ENCODE measurements around the gene MFAP4.
A peak's percentile ranks its signal among the peaks of the same experiment; 100 is the strongest.

The MFAP4 gene

GRCh38 chr17:19386974-19387920, at the start of gene MFAP4:
Gene MFAP4, minus strand, starts transcription at chr17:19387190. Its CDS starts 35 bp downstream, at chr17:19387155.
- peak in 25 of 56 donors; percentile 15 to 65 (median 46) for DNase-seq

- no peak for DNase-seq
Observed at GRCh38 chr17:19433727-19434340, 46.8 kb upstream of the MFAP4 start.

- no peak for DNase-seq
Observed at GRCh38 chr17:19433255-19433654, 46.3 kb upstream of the MFAP4 start.

GRCh38 chr17:19431691-19432090, 44.7 kb upstream of the MFAP4 start:
- DNase-seq: no peak

- no peak for DNase-seq
Observed at GRCh38 chr17:19426631-19427030, 39.6 kb upstream of the MFAP4 start.

GRCh38 chr17:19424934-19425868, 38.2 kb upstream of the MFAP4 start:
- no peak for DNase-seq

GRCh38 chr17:19421926-19422325, 34.9 kb upstream of the MFAP4 start:
- no peak for DNase-seq

GRCh38 chr17:19421219-19421618, 34.2 kb upstream of the MFAP4 start:
- no peak for DNase-seq

- DNase-seq: no peak
Observed at GRCh38 chr17:19418251-19418992, 31.4 kb upstream of the MFAP4 start.

GRCh38 chr17:19417611-19418010, 30.6 kb upstream of the MFAP4 start:
- no peak for DNase-seq

- no peak for DNase-seq
Observed at GRCh38 chr17:19415806-19416775, 29.1 kb upstream of the MFAP4 start.

- DNase-seq: no peak
Observed at GRCh38 chr17:19415311-19415710, 28.3 kb upstream of the MFAP4 start.

- DNase-seq: no peak
Observed at GRCh38 chr17:19414396-19415280, 27.6 kb upstream of the MFAP4 start.

- no peak for DNase-seq
Observed at GRCh38 chr17:19413761-19414160, 26.8 kb upstream of the MFAP4 start.

GRCh38 chr17:19412984-19413383, 26.0 kb upstream of the MFAP4 start:
- DNase-seq: no peak

- no peak for DNase-seq
Observed at GRCh38 chr17:19412510-19412909, 25.5 kb upstream of the MFAP4 start.

GRCh38 chr17:19411631-19412030, 24.6 kb upstream of the MFAP4 start:
- peak in 15 of 56 donors; percentile 7 to 54 (median 20) for DNase-seq

- peak in 47 of 56 donors; percentile 11 to 82 (median 51) for DNase-seq
Observed at GRCh38 chr17:19410875-19411620, 24.1 kb upstream of the MFAP4 start, which contains the start of gene RNF112. Gene RNF112, plus strand, starts transcription at chr17:19411232. Its CDS starts 177 bp downstream, at chr17:19411409.
